ENCODE measurements around the gene NDUFAF8. TPM values are rescaled to one million over a fixed set of nuclear protein-coding genes. Genes with fewer than 3 reads are reported as not detected.

The NDUFAF8 gene
- total RNA-seq, 1 donor from 2014 or later = 73.6 TPM

- Mint-ChIP-seq H3K27me3 (no peaks in the 10 kb centered on the region), H3K27ac (no peak overlapping the region), H3K4me3 (no peak overlapping the region), H3K4me1 (peaks cover 5% of the 10 kb centered on the region), H3K36me3 (ENCODE audit: low read depth) (peaks cover 26% of the 10 kb centered on the region), H3K9me3 (no peaks in the 10 kb centered on the region)
- intact Hi-C loops (cut with micrococcal nuclease) = no loop called here
- DNase-seq = no peak
Observed at GRCh38 chr17:81263371-81264181, 24.5 kb downstream of the NDUFAF8 start.

GRCh38 chr17:81264640-81265039, 25.5 kb downstream of the NDUFAF8 start:
- Mint-ChIP-seq H3K27ac (no peak overlapping the region), H3K27me3 (no peaks in the 10 kb centered on the region)

GRCh38 chr17:81265576-81265975, 26.5 kb downstream of the NDUFAF8 start:
- Mint-ChIP-seq H3K4me1 (peaks cover 5% of the 10 kb centered on the region), H3K4me3 (no peak overlapping the region), H3K27me3 (no peaks in the 10 kb centered on the region), H3K9me3 (no peaks in the 10 kb centered on the region), H3K36me3 (ENCODE audit: low read depth) (peaks cover 36% of the 10 kb centered on the region), H3K27ac (no peak overlapping the region)
- intact Hi-C loops (cut with micrococcal nuclease) = no loop called here
- no peak for DNase-seq

More at GRCh38 chr17:81264640-81265039, 25.5 kb downstream of the NDUFAF8 start:
- H3K36me3 Mint-ChIP-seq (ENCODE audit: low read depth) = peaks cover 31% of the 10 kb centered on the region
- no peak for DNase-seq
- peaks cover 5% of the 10 kb centered on the region for H3K4me1 Mint-ChIP-seq
- intact Hi-C loops (cut with micrococcal nuclease) = no loop called here
- H3K9me3 Mint-ChIP-seq = no peaks in the 10 kb centered on the region
- H3K4me3 Mint-ChIP-seq = no peak overlapping the region

- Mint-ChIP-seq H3K4me3 (no peak overlapping the region), H3K27me3 (no peaks in the 10 kb centered on the region), H3K9me3 (no peaks in the 10 kb centered on the region), H3K27ac (no peak overlapping the region), H3K36me3 (ENCODE audit: low read depth) (peaks cover 39% of the 10 kb centered on the region), H3K4me1 (peaks cover 5% of the 10 kb centered on the region)
- intact Hi-C loops (cut with micrococcal nuclease) = no loop called here
- no peak for DNase-seq
Observed at GRCh38 chr17:81267390-81268067, 28.4 kb downstream of the NDUFAF8 start.

- Mint-ChIP-seq H3K9me3 (no peaks in the 10 kb centered on the region), H3K27me3 (no peaks in the 10 kb centered on the region), H3K36me3 (ENCODE audit: low read depth) (peaks cover 41% of the 10 kb centered on the region), H3K27ac (no peak overlapping the region), H3K4me3 (no peak overlapping the region), H3K4me1 (peaks cover 8% of the 10 kb centered on the region)
- intact Hi-C loops (cut with micrococcal nuclease) = no loop called here
- no peak for DNase-seq
Observed at GRCh38 chr17:81270279-81270678, 31.2 kb downstream of the NDUFAF8 start.

GRCh38 chr17:81271226-81271625, 32.1 kb downstream of the NDUFAF8 start:
- no peak overlapping the region for H3K4me3 Mint-ChIP-seq
- H3K4me1 Mint-ChIP-seq = peaks cover 8% of the 10 kb centered on the region
- no peaks in the 10 kb centered on the region for H3K27me3 Mint-ChIP-seq
- no peak overlapping the region for H3K27ac Mint-ChIP-seq
- peaks cover 36% of the 10 kb centered on the region for H3K36me3 Mint-ChIP-seq (ENCODE audit: low read depth)
- no peak for DNase-seq
- no peaks in the 10 kb centered on the region for H3K9me3 Mint-ChIP-seq
- intact Hi-C loops (cut with micrococcal nuclease) = no loop called here

GRCh38 chr17:81272616-81273015, 33.5 kb downstream of the NDUFAF8 start:
- H3K36me3 Mint-ChIP-seq (ENCODE audit: low read depth) = peaks cover 36% of the 10 kb centered on the region
- no peak overlapping the region for H3K4me3 Mint-ChIP-seq
- H3K27me3 Mint-ChIP-seq = no peaks in the 10 kb centered on the region
- no peaks in the 10 kb centered on the region for H3K9me3 Mint-ChIP-seq
- no peak for DNase-seq
- H3K27ac Mint-ChIP-seq = peak overlapping the region; percentile 60
- H3K4me1 Mint-ChIP-seq = peaks cover 5% of the 10 kb centered on the region
- intact Hi-C loops (cut with micrococcal nuclease) = no loop called here

GRCh38 chr17:81273698-81274470, 34.8 kb downstream of the NDUFAF8 start:
- Mint-ChIP-seq H3K9me3 (no peaks in the 10 kb centered on the region), H3K27ac (no peak overlapping the region), H3K27me3 (no peaks in the 10 kb centered on the region), H3K4me1 (peaks cover 2% of the 10 kb centered on the region), H3K4me3 (no peak overlapping the region), H3K36me3 (ENCODE audit: low read depth) (peaks cover 33% of the 10 kb centered on the region)
- no peak for DNase-seq
- intact Hi-C loops (cut with micrococcal nuclease) = no loop called here

- DNase-seq = no peak
- Mint-ChIP-seq H3K4me3 (no peak overlapping the region), H3K9me3 (no peaks in the 10 kb centered on the region), H3K27ac (no peak overlapping the region), H3K27me3 (no peaks in the 10 kb centered on the region), H3K36me3 (ENCODE audit: low read depth) (peaks cover 35% of the 10 kb centered on the region), H3K4me1 (peaks cover 2% of the 10 kb centered on the region)
- intact Hi-C loops (cut with micrococcal nuclease) = no loop called here
Observed at GRCh38 chr17:81274471-81274855, 35.3 kb downstream of the NDUFAF8 start.

- intact Hi-C loops (cut with micrococcal nuclease) = no loop called here
- Mint-ChIP-seq H3K36me3 (ENCODE audit: low read depth) (peaks cover 36% of the 10 kb centered on the region), H3K27ac (no peak overlapping the region), H3K27me3 (no peaks in the 10 kb centered on the region), H3K4me1 (peaks cover 2% of the 10 kb centered on the region), H3K9me3 (no peaks in the 10 kb centered on the region), H3K4me3 (no peak overlapping the region)
- no peak for DNase-seq
Observed at GRCh38 chr17:81276781-81277180, 37.7 kb downstream of the NDUFAF8 start.

GRCh38 chr17:81277421-81277820, 38.3 kb downstream of the NDUFAF8 start:
- Mint-ChIP-seq H3K27ac (no peak overlapping the region), H3K9me3 (no peaks in the 10 kb centered on the region), H3K4me3 (no peak overlapping the region), H3K27me3 (no peaks in the 10 kb centered on the region), H3K4me1 (peaks cover 2% of the 10 kb centered on the region), H3K36me3 (ENCODE audit: low read depth) (peaks cover 35% of the 10 kb centered on the region)
- intact Hi-C loops (cut with micrococcal nuclease) = no loop called here
- no peak for DNase-seq

- DNase-seq = no peak
- H3K27me3 Mint-ChIP-seq = no peaks in the 10 kb centered on the region
- intact Hi-C loops (cut with micrococcal nuclease) = no loop called here
- no peaks in the 10 kb centered on the region for H3K9me3 Mint-ChIP-seq
- H3K36me3 Mint-ChIP-seq (ENCODE audit: low read depth) = peaks cover 32% of the 10 kb centered on the region
- no peaks in the 10 kb centered on the region for H3K4me1 Mint-ChIP-seq
- H3K27ac Mint-ChIP-seq = no peak overlapping the region
- H3K4me3 Mint-ChIP-seq = no peak overlapping the region
Observed at GRCh38 chr17:81277946-81278693, 39.0 kb downstream of the NDUFAF8 start.

- no peaks in the 10 kb centered on the region for H3K4me1 Mint-ChIP-seq
- H3K4me3 Mint-ChIP-seq = no peak overlapping the region
- H3K27ac Mint-ChIP-seq = no peak overlapping the region
- H3K36me3 Mint-ChIP-seq (ENCODE audit: low read depth) = peaks cover 28% of the 10 kb centered on the region
- intact Hi-C loops (cut with micrococcal nuclease) = no loop called here
- no peaks in the 10 kb centered on the region for H3K9me3 Mint-ChIP-seq
- DNase-seq = no peak
- no peaks in the 10 kb centered on the region for H3K27me3 Mint-ChIP-seq
Observed at GRCh38 chr17:81278831-81279230, 39.7 kb downstream of the NDUFAF8 start.
